Activated naive CD4-positive, alpha-beta T cell treated with anti-CD3 and anti-CD28 coated beads, Interleukin-2, amount 10 ng/mL, durations not matched to agents 7 days and 5 days (primary cell): ENCODE results near the gene ADAMTS12.

ENCODE experiments used
- CTCF ChIA-PET: fragments of 350-600 bp; sonication (Branson Sonifier 250); formaldehyde crosslinking; loops from one replicate; lab custom pipeline; 2021; ENCODE audit warnings: antibody characterized with exemption; lab: Charles Lee
- DNase-seq: peaks from one replicate; pipeline ENCODE4 v3.0.0-alpha.2; 2020
- H3K27ac Mint-ChIP-seq: one replicate; pipeline ENCODE4 v1.8.0; 2021; ENCODE audit warnings: mild to moderate bottlenecking, moderate library complexity, mixed read lengths
- H3K27me3 Mint-ChIP-seq: one replicate; pipeline ENCODE4 v1.8.0; 2021; ENCODE audit warnings: mild to moderate bottlenecking, mixed read lengths
- H3K36me3 Mint-ChIP-seq: one replicate; pipeline ENCODE4 v1.8.0; 2021; ENCODE audit warnings: mixed read lengths
- H3K4me1 Mint-ChIP-seq: one replicate; pipeline ENCODE4 v1.8.0; 2021; ENCODE audit warnings: mixed read lengths
- H3K4me3 Mint-ChIP-seq: one replicate; pipeline ENCODE4 v1.8.0; 2021; ENCODE audit warnings: mild to moderate bottlenecking, moderate library complexity, mixed read lengths
- H3K9me3 Mint-ChIP-seq: one replicate; pipeline ENCODE4 v1.8.0; 2021; ENCODE audit warnings: mixed read lengths

ADAMTS12 gene

GRCh38 chr5:33848554-33848953 is 43.2 kb downstream of the ADAMTS12 start:
- Mint-ChIP-seq H3K4me1 (peaks cover 10% of the 10 kb centered on the region), H3K27me3 (peaks cover 8% of the 10 kb centered on the region), H3K4me3 (no peak overlapping the region), H3K9me3 (peaks cover 7% of the 10 kb centered on the region), H3K27ac (no peak overlapping the region), H3K36me3 (peaks cover 4% of the 10 kb centered on the region)
- DNase-seq: no peak
- CTCF ChIA-PET: no interaction called here

GRCh38 chr5:33846851-33847250 is 44.9 kb downstream of the ADAMTS12 start:
- CTCF ChIA-PET: no interaction called here
- DNase-seq: no peak
- no peak overlapping the region for H3K4me3 Mint-ChIP-seq
- H3K36me3 Mint-ChIP-seq: peaks cover 3% of the 10 kb centered on the region
- peaks cover 18% of the 10 kb centered on the region for H3K4me1 Mint-ChIP-seq
- no peak overlapping the region for H3K27ac Mint-ChIP-seq
- H3K27me3 Mint-ChIP-seq: peaks cover under 1% of the 10 kb centered on the region
- peaks cover 9% of the 10 kb centered on the region for H3K9me3 Mint-ChIP-seq

GRCh38 chr5:33843579-33843978 is 48.2 kb downstream of the ADAMTS12 start:
- Mint-ChIP-seq H3K4me1 (peaks cover 31% of the 10 kb centered on the region), H3K36me3 (peaks cover 3% of the 10 kb centered on the region), H3K9me3 (peaks cover 9% of the 10 kb centered on the region), H3K27ac (no peak overlapping the region), H3K27me3 (no peaks in the 10 kb centered on the region), H3K4me3 (no peak overlapping the region)
- DNase-seq: no peak
- CTCF ChIA-PET: no interaction called here

- Mint-ChIP-seq H3K27ac (no peak overlapping the region), H3K4me3 (no peak overlapping the region), H3K36me3 (peaks cover 3% of the 10 kb centered on the region), H3K4me1 (peaks cover 33% of the 10 kb centered on the region), H3K27me3 (no peaks in the 10 kb centered on the region), H3K9me3 (peaks cover 9% of the 10 kb centered on the region)
- DNase-seq: no peak
- CTCF ChIA-PET: interaction anchor here (0.6 kb wide), 1 partner anchor 154 kb away, joined by 3 read pairs; no protein-coding TSS in a partner anchor
Measured at GRCh38 chr5:33842456-33842855, 49.3 kb downstream of the ADAMTS12 start.

GRCh38 chr5:33841891-33842290 is 49.9 kb downstream of the ADAMTS12 start:
- CTCF ChIA-PET: interaction anchor here (0.6 kb wide), 1 partner anchor 154 kb away, joined by 3 read pairs; no protein-coding TSS in a partner anchor
- Mint-ChIP-seq H3K4me1 (peaks cover 33% of the 10 kb centered on the region), H3K4me3 (no peak overlapping the region), H3K9me3 (peaks cover 9% of the 10 kb centered on the region), H3K27ac (no peak overlapping the region), H3K27me3 (no peaks in the 10 kb centered on the region), H3K36me3 (peaks cover 3% of the 10 kb centered on the region)
- DNase-seq: no peak

- Mint-ChIP-seq H3K9me3 (peaks cover 9% of the 10 kb centered on the region), H3K4me3 (no peak overlapping the region), H3K27ac (peak overlapping the region; percentile 64), H3K36me3 (peaks cover 3% of the 10 kb centered on the region), H3K27me3 (no peaks in the 10 kb centered on the region), H3K4me1 (peaks cover 34% of the 10 kb centered on the region)
- CTCF ChIA-PET: interaction anchor here (0.9 kb wide), 1 partner anchor 9 kb away, joined by 4 read pairs; no protein-coding TSS in a partner anchor
- peak; percentile 43 for DNase-seq
Measured at GRCh38 chr5:33840927-33841547, 50.8 kb downstream of the ADAMTS12 start.

- CTCF ChIA-PET: no interaction called here
- Mint-ChIP-seq H3K27me3 (no peaks in the 10 kb centered on the region), H3K9me3 (no peaks in the 10 kb centered on the region), H3K4me3 (no peak overlapping the region), H3K4me1 (peaks cover 34% of the 10 kb centered on the region), H3K36me3 (no peaks in the 10 kb centered on the region), H3K27ac (no peak overlapping the region)
- DNase-seq: no peak
Measured at GRCh38 chr5:33837301-33837700, 54.5 kb downstream of the ADAMTS12 start.

- DNase-seq: no peak
- Mint-ChIP-seq H3K9me3 (no peaks in the 10 kb centered on the region), H3K4me3 (no peak overlapping the region), H3K36me3 (no peaks in the 10 kb centered on the region), H3K27me3 (peaks cover 10% of the 10 kb centered on the region), H3K4me1 (peaks cover 7% of the 10 kb centered on the region), H3K27ac (no peak overlapping the region)
- CTCF ChIA-PET: no interaction called here
Measured at GRCh38 chr5:33834334-33834733, 57.5 kb downstream of the ADAMTS12 start.

- Mint-ChIP-seq H3K9me3 (no peaks in the 10 kb centered on the region), H3K4me3 (no peak overlapping the region), H3K4me1 (peaks cover 7% of the 10 kb centered on the region), H3K27me3 (peaks cover 12% of the 10 kb centered on the region), H3K36me3 (no peaks in the 10 kb centered on the region), H3K27ac (no peak overlapping the region)
- CTCF ChIA-PET: no interaction called here
- DNase-seq: no peak
Measured at GRCh38 chr5:33833237-33833575, 58.6 kb downstream of the ADAMTS12 start.

- Mint-ChIP-seq H3K4me1 (peaks cover 5% of the 10 kb centered on the region), H3K27ac (no peak overlapping the region), H3K36me3 (no peaks in the 10 kb centered on the region), H3K9me3 (no peaks in the 10 kb centered on the region), H3K4me3 (no peak overlapping the region), H3K27me3 (peaks cover 12% of the 10 kb centered on the region)
- no peak for DNase-seq
- CTCF ChIA-PET: no interaction called here
Measured at GRCh38 chr5:33832404-33833236, 59.2 kb downstream of the ADAMTS12 start.

- no peaks in the 10 kb centered on the region for H3K36me3 Mint-ChIP-seq
- no peak for DNase-seq
- no peak overlapping the region for H3K4me3 Mint-ChIP-seq
- CTCF ChIA-PET: no interaction called here
- H3K27ac Mint-ChIP-seq: no peak overlapping the region
- no peaks in the 10 kb centered on the region for H3K9me3 Mint-ChIP-seq
- H3K4me1 Mint-ChIP-seq: peaks cover 4% of the 10 kb centered on the region
- H3K27me3 Mint-ChIP-seq: peaks cover 16% of the 10 kb centered on the region
Measured at GRCh38 chr5:33831041-33831440, 60.7 kb downstream of the ADAMTS12 start.

- CTCF ChIA-PET: no interaction called here
- peaks cover 19% of the 10 kb centered on the region for H3K27me3 Mint-ChIP-seq
- no peaks in the 10 kb centered on the region for H3K9me3 Mint-ChIP-seq
- no peak for DNase-seq
- H3K27ac Mint-ChIP-seq: no peak overlapping the region
- no peaks in the 10 kb centered on the region for H3K36me3 Mint-ChIP-seq
- no peaks in the 10 kb centered on the region for H3K4me1 Mint-ChIP-seq
- no peak overlapping the region for H3K4me3 Mint-ChIP-seq
Measured at GRCh38 chr5:33829430-33829829, 62.4 kb downstream of the ADAMTS12 start.

- H3K27ac Mint-ChIP-seq: no peak overlapping the region
- DNase-seq: no peak
- H3K36me3 Mint-ChIP-seq: no peaks in the 10 kb centered on the region
- H3K27me3 Mint-ChIP-seq: peaks cover 20% of the 10 kb centered on the region
- no peaks in the 10 kb centered on the region for H3K9me3 Mint-ChIP-seq
- CTCF ChIA-PET: no interaction called here
- H3K4me3 Mint-ChIP-seq: no peak overlapping the region
- H3K4me1 Mint-ChIP-seq: no peaks in the 10 kb centered on the region
Measured at GRCh38 chr5:33828626-33829308, 63.0 kb downstream of the ADAMTS12 start.

GRCh38 chr5:33827885-33828284 is 63.9 kb downstream of the ADAMTS12 start:
- DNase-seq: no peak
- CTCF ChIA-PET: no interaction called here
- H3K27me3 Mint-ChIP-seq: peaks cover 20% of the 10 kb centered on the region
- no peak overlapping the region for H3K4me3 Mint-ChIP-seq
- no peaks in the 10 kb centered on the region for H3K36me3 Mint-ChIP-seq
- H3K9me3 Mint-ChIP-seq: no peaks in the 10 kb centered on the region
- no peak overlapping the region for H3K27ac Mint-ChIP-seq
- no peaks in the 10 kb centered on the region for H3K4me1 Mint-ChIP-seq
